ENCODE results near the gene RNF31.

GRCh38 chr14:24149302-24149969, 2.1 kb downstream of the RNF31 start:
- TF ChIP-seq EZH2 (IDR thresholded peaks at IDR 0.05; ENCODE audit: borderline replicate concordance, low read length) (no peak), CTCF (conservative IDR thresholded peaks at IDR 0.05 in 1 of 2, IDR thresholded peaks at IDR 0.05 in 1 of 2; ENCODE audit: extremely low read depth in 1 of 2, insufficient read depth in 1 of 2, low read depth in 1 of 2, low read length in 2 of 2) (no peak)
